IMR-90 (cell line): Measurements from ENCODE around the gene ENTPD7. TPM values are rescaled to one million over a fixed set of nuclear protein-coding genes. Genes with fewer than 3 reads are reported as not detected.

Source experiments
- ATAC-seq: fragments of 200-7000 bp; cut with Tn5 transposase; 2 replicates; pipeline ENCODE4 v1.9.1; 2020; ENCODE audit warnings: low read depth, mild to moderate bottlenecking, moderate library complexity
- BruUV-seq: library from RNA; stranded (reverse); fragments of 400-500 nt; replicated peaks from 2 replicates; lab custom pipeline; 2021; lab: Mats Ljungman, UMichigan
- CTCF ChIA-PET: fragments of 300-600 bp; formaldehyde crosslinking; extraction: SDS; loops from one replicate; lab custom pipeline; 2021; ENCODE audit warnings: antibody characterized with exemption; lab: Yijun Ruan, JAX
- POLR2A ChIA-PET: fragments of 300-600 bp; sonication (Branson Sonifier 250); formaldehyde crosslinking; loops from one replicate; lab custom pipeline; 2022; ENCODE audit warnings: antibody characterized with exemption; ENCODE audit not compliant: unreplicated experiment; lab: Charles Lee
- DNase-seq: peaks from one replicate; pipeline ENCODE4 v3.0.0; 2013
- H2AFZ ChIP-seq: replicated peaks from 2 replicates; pipeline ENCODE3; 2013; ENCODE audit warnings: low read length, mild to moderate bottlenecking; ENCODE audit not compliant: poor library complexity
- H2AK5ac ChIP-seq: 2 replicates; pipeline ENCODE4 v1.6.1; 2013; ENCODE audit warnings: low read depth, low read length, inconsistent platforms
- H2AK9ac ChIP-seq: replicated peaks from 2 replicates; pipeline ENCODE3; 2013; ENCODE audit warnings: mild to moderate bottlenecking, low read depth, low read length, moderate library complexity; ENCODE audit not compliant: poor library complexity
- H2BK120ac ChIP-seq: 2 replicates; pipeline ENCODE4 v1.6.1; 2013; ENCODE audit warnings: low read depth, low read length, inconsistent platforms
- H2BK15ac ChIP-seq: 3 replicates; pipeline ENCODE4 v1.6.1; 2013; ENCODE audit warnings: low read depth, low read length, inconsistent platforms
- H2BK20ac ChIP-seq: 2 replicates; pipeline ENCODE4 v1.6.1; 2013; ENCODE audit warnings: low read depth, mild to moderate bottlenecking, inconsistent platforms, low read length, moderate library complexity
- H2BK5ac ChIP-seq: 2 replicates; pipeline ENCODE4 v1.6.1; 2013; ENCODE audit warnings: mild to moderate bottlenecking, low read depth, low read length, inconsistent platforms; ENCODE audit not compliant: poor library complexity, severe bottlenecking
- H3K14ac ChIP-seq: replicated peaks from 2 replicates; pipeline ENCODE4 v1.6.1; 2013; ENCODE audit warnings: low read depth, low read length, inconsistent platforms
- H3K18ac ChIP-seq: 2 replicates; pipeline ENCODE4 v1.6.1; 2013; ENCODE audit warnings: low read depth, low read length, control low read depth
- H3K23ac ChIP-seq: 2 replicates; pipeline ENCODE4 v1.6.1; 2013; ENCODE audit warnings: low read depth, low read length, inconsistent platforms
- H3K27ac ChIP-seq: 2 replicates; pipeline ENCODE4 v1.5.1; 2013; ENCODE audit warnings: mild to moderate bottlenecking, control low read depth, low read length; ENCODE audit not compliant: insufficient read depth
- H3K27me3 ChIP-seq: 2 replicates; pipeline ENCODE4 v1.6.1; 2013; ENCODE audit warnings: low read length; ENCODE audit not compliant: control insufficient read depth, insufficient read depth
- H3K36me3 ChIP-seq: 2 replicates; pipeline ENCODE4 v1.6.1; 2013; ENCODE audit warnings: low read length, mixed read lengths; ENCODE audit not compliant: control insufficient read depth, insufficient read depth
- H3K4ac ChIP-seq: 2 replicates; pipeline ENCODE4 v1.6.1; 2013; ENCODE audit warnings: low read depth, low read length, inconsistent platforms
- H3K4me1 ChIP-seq: 2 replicates; pipeline ENCODE4 v1.6.1; 2013; ENCODE audit warnings: low read length, mixed read lengths; ENCODE audit not compliant: control insufficient read depth, insufficient read depth
- H3K4me2 ChIP-seq: 2 replicates; pipeline ENCODE4 v1.6.1; 2013; ENCODE audit warnings: low read depth, mild to moderate bottlenecking, control low read depth, low read length, moderate library complexity
- H3K4me3 ChIP-seq: 2 replicates; pipeline ENCODE4 v1.5.1; 2013; ENCODE audit warnings: low read depth, mild to moderate bottlenecking, control low read depth, low read length, moderate library complexity; ENCODE audit not compliant: insufficient read depth
- H3K56ac ChIP-seq: 2 replicates; pipeline ENCODE4 v1.6.1; 2013; ENCODE audit warnings: low read length, inconsistent platforms; ENCODE audit not compliant: insufficient read depth; ENCODE audit errors: extremely low read depth
- H3K79me1 ChIP-seq, 2 experiments: 2 replicates each; pipeline ENCODE4 v1.6.1; 2013; ENCODE audit warnings: low read length in 2 of 2, inconsistent platforms in 1 of 2, low read depth in 1 of 2
- H3K9ac ChIP-seq: 2 replicates; pipeline ENCODE4 v1.6.1; 2013; ENCODE audit warnings: low read depth, low read length, control low read depth
- H3K9me1 ChIP-seq: 2 replicates; pipeline ENCODE4 v1.6.1; 2013; ENCODE audit warnings: low read length, inconsistent platforms; ENCODE audit not compliant: insufficient read depth
- H3K9me3 ChIP-seq: 2 replicates; pipeline ENCODE4 v1.6.1; 2013; ENCODE audit warnings: low read length; ENCODE audit not compliant: control insufficient read depth, insufficient read depth
- H4K20me1 ChIP-seq: 2 replicates; pipeline ENCODE4 v1.6.1; 2013; ENCODE audit warnings: low read length, inconsistent platforms; ENCODE audit not compliant: insufficient read depth
- H4K5ac ChIP-seq: 2 replicates; pipeline ENCODE4 v1.6.1; 2013; ENCODE audit warnings: mild to moderate bottlenecking, low read depth, low read length, control low read depth
- H4K8ac ChIP-seq, 2 experiments: 2 replicates each; pipeline ENCODE4 v1.6.1; 2013; ENCODE audit warnings: low read depth in 2 of 2, low read length in 2 of 2, control low read depth in 1 of 2, inconsistent platforms in 1 of 2
- H4K91ac ChIP-seq: 2 replicates; pipeline ENCODE4 v1.6.1; 2013; ENCODE audit warnings: low read depth, low read length, inconsistent platforms; ENCODE audit not compliant: insufficient read depth
- BHLHE40 ChIP-seq: fragments of 150-350 bp; IDR thresholded peaks from 2 replicates; pipeline ENCODE4 v1.6.1; 2016; ENCODE audit warnings: mild to moderate bottlenecking, low read depth, low read length
- CHD1 ChIP-seq: IDR thresholded peaks from 2 replicates; pipeline ENCODE4 v1.6.1; 2012; ENCODE audit warnings: low read depth, low read length, improper control_type of control experiment
- MAFK ChIP-seq: IDR thresholded peaks from 2 replicates; pipeline ENCODE4 v1.6.1; 2012; ENCODE audit warnings: low read depth, low read length, improper control_type of control experiment
- MXI1 ChIP-seq: IDR thresholded peaks from 2 replicates; pipeline ENCODE4 v1.6.1; 2012; ENCODE audit warnings: low read depth, mild to moderate bottlenecking, low read length, moderate library complexity, borderline replicate concordance
- POLR2A ChIP-seq: IDR thresholded peaks from 2 replicates; pipeline ENCODE4 v1.6.1; 2012; ENCODE audit warnings: mild to moderate bottlenecking, low read depth, low read length
- RFX5 ChIP-seq: IDR thresholded peaks from 2 replicates; pipeline ENCODE4 v1.8.0; 2012; ENCODE audit warnings: low read depth, mild to moderate bottlenecking, low read length, moderate library complexity
- USF2 ChIP-seq: fragments of 150-350 bp; IDR thresholded peaks from 2 replicates; pipeline ENCODE4 v1.6.1; 2017; ENCODE audit warnings: mild to moderate bottlenecking, antibody characterized with exemption, low read length, low read depth
- WGBS, 2 experiments: methylation state at CpG; one replicate each; pipeline versions ENCODE4 v1.1.5 to v1.1.7; 2013; ENCODE audit warnings: missing lambda C conversion rate in 2 of 2; ENCODE audit not compliant: insufficient read length in 1 of 2; ENCODE audit errors: extremely low coverage in 2 of 2; 5-methylcytosine and 5-hydroxymethylcytosine counted together
- dilution Hi-C: fragments of 300-500 bp; cut with HindIII; formaldehyde crosslinking; loops from one replicate; pipeline ENCODE4 v1.14.3; 2018; ENCODE audit warnings: low sequenced_read_pairs; ENCODE audit not compliant: unreplicated experiment
- in situ Hi-C: fragments of 300-500 bp; cut with MboI; formaldehyde crosslinking; loops from 3 replicates; pipeline ENCODE4 v1.14.3; 2019; ENCODE audit warnings: low sequenced_read_pairs, inconsistent platforms, mixed read lengths
- intact Hi-C: fragments of 100-400 bp; cut with micrococcal nuclease; formaldehyde crosslinking; loops from 2 replicates; pipeline ENCODE4 v1.10.0; 2022
- polyA plus RNA-seq, 3 experiments: library from polyadenylated mRNA; depleted of rRNA; stranded (reverse); fragments of >200 nt; gene quantifications; 2 replicates each; pipeline ENCODE4 v1.2.3, GENCODE V29; 2012; ENCODE audit warnings: low replicate concordance in 1 of 3
- total RNA-seq: library from RNA; depleted of rRNA; stranded (reverse); fragments of >200 nt; gene quantifications from 2 replicates; pipeline ENCODE4 v1.2.3, GENCODE V29; 2012

Gene ENTPD7
- total and polyA plus RNA-seq, 2 of the 4 experiments (the other 2 are of a cell fraction): 8.0 to 23.3 TPM

DNA sequence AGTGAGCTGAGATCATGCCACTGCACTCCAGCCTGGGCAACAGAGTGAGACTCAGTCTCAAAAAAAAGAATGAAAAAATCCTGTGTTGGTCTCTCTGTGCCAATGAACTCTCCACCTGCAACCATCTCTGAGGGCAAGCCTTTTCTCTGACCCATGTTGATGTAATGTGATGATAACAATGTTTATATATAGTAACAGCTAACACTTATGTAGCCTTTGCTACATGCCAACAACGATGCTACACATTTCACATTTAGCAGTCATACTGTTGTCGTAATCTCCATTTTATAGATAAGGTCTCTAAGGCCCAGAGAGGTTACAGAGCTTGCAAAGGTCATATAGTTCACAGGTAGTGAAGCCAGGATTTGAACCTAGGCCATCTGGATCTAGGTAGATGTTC, 61.1 kb downstream of the ENTPD7 start:
- TF ChIP-seq MXI1: no peak
- TF ChIP-seq RFX5: no peak
- no peak for TF ChIP-seq CHD1
- no peak for TF ChIP-seq MAFK
- no peak for TF ChIP-seq BHLHE40
- TF ChIP-seq USF2: no peak
- no peak for TF ChIP-seq POLR2A
- CTCF ChIA-PET: interaction anchor here (1.3 kb wide), 1 partner anchor 14 kb away, joined by 3 read pairs; no protein-coding TSS in a partner anchor

More for the DNA sequence above, 61.1 kb downstream of the ENTPD7 start:
- DNase-seq: no peak
- H3K4me2 ChIP-seq: no peak overlapping the region
- H2AFZ ChIP-seq: no peak overlapping the region
- dilution Hi-C loops: no loop called here
- H4K5ac ChIP-seq: no peak overlapping the region
- H3K9me1 ChIP-seq: peaks cover 2% of the 10 kb centered on the region; the same call in 1 of the 2 replicates
- POLR2A ChIA-PET: no interaction called here
- H2BK20ac ChIP-seq: no peak overlapping the region
- no peak overlapping the region for H2BK5ac ChIP-seq
- H3K56ac ChIP-seq: no peak overlapping the region
- H3K9ac ChIP-seq: no peak overlapping the region
- H3K79me1 ChIP-seq: 0 out of 4 replicates have a peak, but pooled peaks cover 0 to 4% of the 10 kb centered on the region in 2 experiments
- BruUV-seq: no TSS peak
- intact Hi-C loops: no loop called here
- H4K20me1 ChIP-seq: no peaks in the 10 kb centered on the region
- no peak overlapping the region for H2BK120ac ChIP-seq
- in situ Hi-C loops: no loop called here
- no peak overlapping the region for H2AK9ac ChIP-seq
- H3K4ac ChIP-seq: no peak overlapping the region
- no peak for ATAC-seq
- no peaks in the 10 kb centered on the region for H3K9me3 ChIP-seq
- WGBS, 2 experiments: no CpG with 5 or more reads among the region's 2 CpGs
- H3K27ac ChIP-seq: no peak overlapping the region
- H2AK5ac ChIP-seq: no peak overlapping the region
- H3K18ac ChIP-seq: no peak overlapping the region
- H3K23ac ChIP-seq: no peak overlapping the region
- no peak overlapping the region for H3K14ac ChIP-seq
- peaks cover 32% of the 10 kb centered on the region for H3K36me3 ChIP-seq
- no peak overlapping the region for H4K8ac ChIP-seq
- H3K27me3 ChIP-seq: no peaks in the 10 kb centered on the region
- no peak overlapping the region for H4K91ac ChIP-seq
- H2BK15ac ChIP-seq: no peak overlapping the region
- no peak overlapping the region for H3K4me3 ChIP-seq
- H3K4me1 ChIP-seq: no peaks in the 10 kb centered on the region
